NT2/D1 (cell line): ENCODE measurements around the gene NPR2.
A peak's percentile ranks its signal among the peaks of the same experiment; 100 is the strongest.

Experiments
- DNase-seq: peaks from one replicate; pipeline ENCODE4 v3.0.0-alpha.2; 2011; ENCODE audit warnings: low read depth, low spot score
- H3K27me3 ChIP-seq: 2 replicates; pipeline ENCODE4 v1.6.0; 2011; ENCODE audit warnings: mild to moderate bottlenecking; ENCODE audit not compliant: insufficient read length, insufficient read depth
- H3K36me3 ChIP-seq: 2 replicates; pipeline ENCODE4 v1.6.1; 2011; ENCODE audit warnings: mild to moderate bottlenecking, low read length, mixed read lengths; ENCODE audit not compliant: insufficient read depth, insufficient read length
- H3K4me1 ChIP-seq: 2 replicates; pipeline ENCODE4 v1.5.1; 2011; ENCODE audit not compliant: insufficient read depth, insufficient read length
- H3K4me3 ChIP-seq: 2 replicates; pipeline ENCODE4 v1.5.1; 2011; ENCODE audit warnings: low read depth; ENCODE audit not compliant: insufficient read length
- H3K9ac ChIP-seq: 2 replicates; pipeline ENCODE4 v1.6.0; 2011; ENCODE audit warnings: low read depth; ENCODE audit not compliant: insufficient read length
- H3K9me3 ChIP-seq: 2 replicates; pipeline ENCODE4 v1.5.1; 2011; ENCODE audit warnings: mild to moderate bottlenecking, low read length; ENCODE audit not compliant: insufficient read depth
- SUZ12 ChIP-seq: IDR thresholded peaks from 2 replicates; pipeline ENCODE4 v1.6.1; 2011; ENCODE audit not compliant: insufficient read length, insufficient read depth; ENCODE audit errors: extremely low read depth
- YY1 ChIP-seq: IDR thresholded peaks from 2 replicates; pipeline ENCODE4 v1.6.1; 2011; ENCODE audit not compliant: insufficient read length, insufficient read depth
- ZNF274 ChIP-seq: IDR thresholded peaks from 2 replicates; pipeline ENCODE4 v1.6.1; 2011; ENCODE audit warnings: mild to moderate bottlenecking, low read depth, low read length

Gene NPR2

GRCh38 chr9:35801328-35802128 lies 10.1 kb downstream of the NPR2 start:
- no peak for DNase-seq
- H3K27me3 ChIP-seq: no peaks in the 10 kb centered on the region
- H3K9me3 ChIP-seq: no peaks in the 10 kb centered on the region
- peaks cover 38% of the 10 kb centered on the region for H3K36me3 ChIP-seq
- no peak overlapping the region for H3K9ac ChIP-seq
- H3K4me3 ChIP-seq: no peak overlapping the region
- TF ChIP-seq YY1: no peak
- H3K4me1 ChIP-seq: no peaks in the 10 kb centered on the region

- no peak for DNase-seq
- H3K36me3 ChIP-seq: peaks cover 61% of the 10 kb centered on the region
- no peak overlapping the region for H3K9ac ChIP-seq
- no peaks in the 10 kb centered on the region for H3K27me3 ChIP-seq
- no peaks in the 10 kb centered on the region for H3K4me1 ChIP-seq
- TF ChIP-seq ZNF274 (no peak), YY1 (no peak), SUZ12 (no peak)
- no peaks in the 10 kb centered on the region for H3K9me3 ChIP-seq
- H3K4me3 ChIP-seq: no peak overlapping the region
These were observed 14.7 kb downstream of the NPR2 start for GRCh38 chr9:35806101-35806500.

GRCh38 chr9:35808433-35808832 lies 17.0 kb downstream of the NPR2 start:
- Histone ChIP-seq H3K9ac (no peak overlapping the region), H3K36me3 (peaks cover 48% of the 10 kb centered on the region), H3K4me1 (peaks cover 3% of the 10 kb centered on the region), H3K9me3 (no peaks in the 10 kb centered on the region), H3K27me3 (peaks cover 8% of the 10 kb centered on the region), H3K4me3 (no peak overlapping the region)
- no peak for DNase-seq
- no peak for TF ChIP-seq SUZ12
- no peak for TF ChIP-seq ZNF274
- no peak for TF ChIP-seq YY1

- no peak for DNase-seq
- H3K4me1 ChIP-seq: peaks cover 5% of the 10 kb centered on the region
- peaks cover 8% of the 10 kb centered on the region for H3K27me3 ChIP-seq
- no peaks in the 10 kb centered on the region for H3K9me3 ChIP-seq
- no peak overlapping the region for H3K4me3 ChIP-seq
- TF ChIP-seq ZNF274: no peak
- TF ChIP-seq YY1: no peak
- no peak for TF ChIP-seq SUZ12
- H3K9ac ChIP-seq: no peak overlapping the region
- H3K36me3 ChIP-seq: peaks cover 48% of the 10 kb centered on the region
These were observed 18.7 kb downstream of the NPR2 start for GRCh38 chr9:35810122-35810521.

- Histone ChIP-seq H3K4me1 (peaks cover 5% of the 10 kb centered on the region), H3K9ac (peak overlapping the region; percentile 44), H3K27me3 (peaks cover 8% of the 10 kb centered on the region), H3K4me3 (peak overlapping the region; percentile 49), H3K36me3 (peaks cover 34% of the 10 kb centered on the region), H3K9me3 (no peaks in the 10 kb centered on the region)
- TF ChIP-seq YY1 (no peak), ZNF274 (no peak), SUZ12 (no peak)
- DNase-seq: no peak
These were observed 20.1 kb downstream of the NPR2 start for GRCh38 chr9:35811381-35812024.

- H3K9ac ChIP-seq: peak within 1 kb of the TSS; percentile 44
- TF ChIP-seq YY1: no peak
- no peak for TF ChIP-seq ZNF274
- no peak for TF ChIP-seq SUZ12
- DNase-seq: peak; percentile 95
- peak within 1 kb of the TSS; percentile 49 for H3K4me3 ChIP-seq
- H3K4me1 ChIP-seq: peaks cover 5% of the 10 kb centered on the region
- peaks cover 30% of the 10 kb centered on the region for H3K36me3 ChIP-seq
- no peaks in the 10 kb centered on the region for H3K9me3 ChIP-seq
- peaks cover 8% of the 10 kb centered on the region for H3K27me3 ChIP-seq
These were observed 20.7 kb downstream of the NPR2 start, which contains the start of gene SPAG8 for GRCh38 chr9:35812025-35812602. Gene SPAG8, minus strand, starts transcription at chr9:35812262. Its CDS starts 115 bp downstream, at chr9:35812147.
